Endodermal cell (in vitro differentiated cells): ENCODE results near the gene AUTS2. TPM values are rescaled to one million over a fixed set of nuclear protein-coding genes. Genes with fewer than 3 reads are reported as not detected.

Source experiments
- DNase-seq: peaks from one replicate; pipeline ENCODE4 v3.0.0-alpha.2; 2017
- H3K27ac ChIP-seq: 2 replicates; pipeline ENCODE4 v1.5.1; 2013; ENCODE audit warnings: mild to moderate bottlenecking, low read depth, low read length, moderate library complexity
- H3K27me3 ChIP-seq: 2 replicates; pipeline ENCODE4 v1.6.1; 2013; ENCODE audit warnings: mild to moderate bottlenecking, low read length, moderate library complexity; ENCODE audit not compliant: insufficient read depth, control insufficient read depth, poor library complexity, severe bottlenecking
- H3K36me3 ChIP-seq: 2 replicates; pipeline ENCODE4 v1.7.0; 2013; ENCODE audit warnings: mild to moderate bottlenecking, low read length, moderate library complexity; ENCODE audit not compliant: control insufficient read depth, insufficient read depth
- H3K4me1 ChIP-seq: one replicate; pipeline ENCODE4 v1.7.0; 2013; ENCODE audit warnings: low read length; ENCODE audit not compliant: control insufficient read depth, insufficient read depth
- H3K4me3 ChIP-seq: 2 replicates; pipeline ENCODE4 v1.5.1; 2013; ENCODE audit warnings: mild to moderate bottlenecking, low read length, moderate library complexity
- H3K9ac ChIP-seq: 2 replicates; pipeline ENCODE4 v1.6.1; 2013; ENCODE audit warnings: mild to moderate bottlenecking, low read length, moderate library complexity; ENCODE audit not compliant: poor library complexity, severe bottlenecking; ENCODE audit errors: extremely low read depth
- H3K9me3 ChIP-seq: 2 replicates; pipeline ENCODE4 v1.6.1; 2013; ENCODE audit warnings: mild to moderate bottlenecking, low read length, moderate library complexity; ENCODE audit not compliant: control insufficient read depth
- H3K27ac Mint-ChIP-seq: 2 replicates; pipeline ENCODE4 v1.8.0; 2020; ENCODE audit warnings: mixed read lengths
- H3K27me3 Mint-ChIP-seq: 2 replicates; pipeline ENCODE4 v1.8.0; 2021; ENCODE audit warnings: mild to moderate bottlenecking, mixed read lengths; ENCODE audit not compliant: insufficient read depth
- H3K36me3 Mint-ChIP-seq: 2 replicates; pipeline ENCODE4 v1.8.0; 2020; ENCODE audit warnings: low read depth, mixed read lengths
- H3K4me1 Mint-ChIP-seq: 2 replicates; pipeline ENCODE4 v1.8.0; 2020; ENCODE audit warnings: mixed read lengths
- H3K4me3 Mint-ChIP-seq: 2 replicates; pipeline ENCODE4 v1.8.0; 2020; ENCODE audit warnings: mild to moderate bottlenecking, moderate library complexity, mixed read lengths
- H3K9me3 Mint-ChIP-seq: 2 replicates; pipeline ENCODE4 v1.8.0; 2020; ENCODE audit warnings: mild to moderate bottlenecking, mixed read lengths
- WGBS, 2 experiments: methylation state at CpG; one replicate each; pipeline versions ENCODE4 v1.1.5 to v1.1.7; 2013; ENCODE audit warnings: missing lambda C conversion rate in 2 of 2, mixed read lengths in 1 of 2; ENCODE audit not compliant: insufficient coverage in 1 of 2, insufficient read length in 1 of 2; 5-methylcytosine and 5-hydroxymethylcytosine counted together
- total RNA-seq, 2 donors: library from RNA; stranded (reverse); fragmentation: NEBNext Ultra II Directional in 1 of 2; extraction: Animal tissue kit (Norgen Biotek cat#: 25700) in 1 of 2; gene quantifications; 2 replicates in 1 of 2; 3 replicates in 1 of 2; pipeline ENCODE4 v1.2.1, GENCODE V29; 2021
- TF ChIP-seq, protein P1 (sequence below): fragments of 200-600 bp; sonication (generic); conservative IDR thresholded peaks from 2 replicates; pipeline ENCODE4 v1.5.0; 2021; ENCODE audit warnings: antibody characterized with exemption, mild to moderate bottlenecking

The AUTS2 gene
- total RNA-seq, 2 donors from 2014 or later = 76.8 to 106 TPM

DNA sequence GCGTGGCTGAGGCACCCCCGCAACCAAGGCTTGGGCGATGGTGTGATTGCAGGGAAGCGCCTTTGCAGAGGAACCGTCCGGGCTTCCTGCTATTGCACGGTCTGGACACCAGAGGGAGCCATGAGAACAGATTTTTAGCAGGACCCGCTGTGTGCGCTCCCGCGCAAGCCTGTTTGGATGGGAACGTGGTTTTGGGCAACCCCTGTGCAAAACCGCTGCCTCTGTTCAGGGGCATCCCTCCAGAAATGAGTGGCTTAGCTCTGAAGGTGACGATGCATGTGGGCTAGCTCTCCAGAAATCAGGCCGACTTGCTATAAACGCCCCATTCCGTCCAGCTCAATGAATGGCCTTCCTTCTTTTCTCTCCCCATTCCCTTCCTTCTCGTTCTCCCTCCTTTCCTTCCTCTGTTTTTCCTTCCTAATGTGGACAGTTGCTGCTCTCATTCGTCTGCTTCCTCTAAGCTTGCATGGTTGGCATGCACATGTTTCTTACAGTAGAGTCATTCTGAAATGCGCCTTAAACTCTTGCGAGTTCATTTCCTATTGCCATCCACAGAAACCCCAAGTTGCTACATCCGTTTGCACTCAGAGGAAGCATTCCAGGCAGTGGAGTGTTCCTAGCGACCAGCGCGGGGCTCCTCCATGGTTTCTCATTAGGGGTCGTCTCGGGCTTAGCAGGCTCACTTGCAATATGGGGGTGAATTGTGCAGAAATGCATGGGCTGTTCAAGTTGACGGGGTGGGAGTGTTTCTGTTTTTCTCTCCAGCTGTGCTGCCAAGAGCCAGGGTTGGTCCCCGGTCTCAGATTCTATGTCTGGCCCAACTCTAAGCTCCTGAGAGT is 1231.2 kb downstream of the AUTS2 start:
- Histone ChIP-seq H3K4me3 (no peak overlapping the region), H3K9me3 (no peaks in the 10 kb centered on the region), H3K9ac (no peak overlapping the region), H3K36me3 (no peaks in the 10 kb centered on the region), H3K27ac (no peak overlapping the region), H3K27me3 (no peaks in the 10 kb centered on the region), H3K4me1 (no peaks in the 10 kb centered on the region)
- H3K4me3 Mint-ChIP-seq = peak overlapping the region; percentile 29
- 34 to 35% methylated on average over 14 to 29 of the region's 29 CpGs for WGBS, 2 experiments
- peaks cover 11% of the 10 kb centered on the region for H3K4me1 Mint-ChIP-seq
- peak; percentile 92 for DNase-seq
- peaks cover under 1% of the 10 kb centered on the region for H3K9me3 Mint-ChIP-seq
- peaks cover 10% of the 10 kb centered on the region for H3K27me3 Mint-ChIP-seq
- TF ChIP-seq, protein P1, sequence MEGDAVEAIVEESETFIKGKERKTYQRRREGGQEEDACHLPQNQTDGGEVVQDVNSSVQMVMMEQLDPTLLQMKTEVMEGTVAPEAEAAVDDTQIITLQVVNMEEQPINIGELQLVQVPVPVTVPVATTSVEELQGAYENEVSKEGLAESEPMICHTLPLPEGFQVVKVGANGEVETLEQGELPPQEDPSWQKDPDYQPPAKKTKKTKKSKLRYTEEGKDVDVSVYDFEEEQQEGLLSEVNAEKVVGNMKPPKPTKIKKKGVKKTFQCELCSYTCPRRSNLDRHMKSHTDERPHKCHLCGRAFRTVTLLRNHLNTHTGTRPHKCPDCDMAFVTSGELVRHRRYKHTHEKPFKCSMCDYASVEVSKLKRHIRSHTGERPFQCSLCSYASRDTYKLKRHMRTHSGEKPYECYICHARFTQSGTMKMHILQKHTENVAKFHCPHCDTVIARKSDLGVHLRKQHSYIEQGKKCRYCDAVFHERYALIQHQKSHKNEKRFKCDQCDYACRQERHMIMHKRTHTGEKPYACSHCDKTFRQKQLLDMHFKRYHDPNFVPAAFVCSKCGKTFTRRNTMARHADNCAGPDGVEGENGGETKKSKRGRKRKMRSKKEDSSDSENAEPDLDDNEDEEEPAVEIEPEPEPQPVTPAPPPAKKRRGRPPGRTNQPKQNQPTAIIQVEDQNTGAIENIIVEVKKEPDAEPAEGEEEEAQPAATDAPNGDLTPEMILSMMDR = peak; percentile 90
- no peak overlapping the region for H3K27ac Mint-ChIP-seq
- no peaks in the 10 kb centered on the region for H3K36me3 Mint-ChIP-seq

DNA sequence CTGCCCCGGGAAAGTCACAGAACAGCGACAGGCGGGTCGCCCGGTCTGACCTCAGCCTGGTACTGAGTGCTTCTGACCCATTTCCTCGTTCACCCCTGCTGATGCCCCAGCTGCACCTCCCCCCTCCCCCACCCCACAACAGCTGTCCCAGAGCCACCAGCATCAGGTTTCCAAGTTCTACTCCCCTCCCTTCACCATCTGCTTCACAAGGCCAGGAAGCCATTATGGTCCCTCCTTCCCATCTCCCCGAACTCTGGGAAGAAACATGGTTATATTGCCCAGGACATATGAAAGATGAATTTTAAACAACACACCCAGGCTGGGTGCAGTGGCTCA is 1231.8 kb downstream of the AUTS2 start:
- peaks cover 6% of the 10 kb centered on the region for H3K9me3 Mint-ChIP-seq
- no peaks in the 10 kb centered on the region for H3K4me1 ChIP-seq
- H3K4me3 Mint-ChIP-seq = no peak overlapping the region
- H3K4me1 Mint-ChIP-seq = peaks cover 11% of the 10 kb centered on the region
- TF ChIP-seq, protein P1 = no peak
- no peak overlapping the region for H3K4me3 ChIP-seq
- peaks cover 6% of the 10 kb centered on the region for H3K9me3 ChIP-seq
- H3K36me3 ChIP-seq = no peaks in the 10 kb centered on the region
- peaks cover 10% of the 10 kb centered on the region for H3K27me3 Mint-ChIP-seq
- H3K27me3 ChIP-seq = no peaks in the 10 kb centered on the region
- no peaks in the 10 kb centered on the region for H3K36me3 Mint-ChIP-seq
- DNase-seq = no peak
- no peak overlapping the region for H3K9ac ChIP-seq
- H3K27ac ChIP-seq = no peak overlapping the region
- 79 to 88% methylated on average over 6 to 7 of the region's 7 CpGs for WGBS, 2 experiments
- H3K27ac Mint-ChIP-seq = no peak overlapping the region

- Mint-ChIP-seq H3K27me3 (peaks cover 10% of the 10 kb centered on the region), H3K4me1 (peaks cover 11% of the 10 kb centered on the region), H3K4me3 (no peak overlapping the region), H3K36me3 (no peaks in the 10 kb centered on the region), H3K9me3 (peaks cover 10% of the 10 kb centered on the region), H3K27ac (no peak overlapping the region)
- no peak overlapping the region for H3K27ac ChIP-seq
- peaks cover 10% of the 10 kb centered on the region for H3K9me3 ChIP-seq
- H3K4me1 ChIP-seq = no peaks in the 10 kb centered on the region
- DNase-seq = no peak
- TF ChIP-seq, protein P1 = no peak
- no peaks in the 10 kb centered on the region for H3K27me3 ChIP-seq
- H3K9ac ChIP-seq = no peak overlapping the region
- WGBS, 2 experiments = 91 to 94% methylated on average over 7 of the region's 7 CpGs
- no peaks in the 10 kb centered on the region for H3K36me3 ChIP-seq
- no peak overlapping the region for H3K4me3 ChIP-seq
These were observed 1232.2 kb downstream of the AUTS2 start for GRCh38 chr7:70830426-70830825.
